Trophoblast cell (in vitro differentiated cells and primary cell): ENCODE results near the gene ERP44.
"Not testable (repeated sequence)": the region's sequence is repeated elsewhere in the genome, so short reads cannot be mapped to it uniquely, and the experiment has no call there.

Source experiments
- DNase-seq, 2 donors: peaks; one replicate each; pipeline ENCODE4 v3.0.0-alpha.2; 2016
- H2AFZ ChIP-seq: 2 replicates; pipeline ENCODE4 v1.6.1; 2013; ENCODE audit warnings: low read length, moderate library complexity, mild to moderate bottlenecking; ENCODE audit not compliant: insufficient read depth, poor library complexity
- H2AK5ac ChIP-seq: 2 replicates; pipeline ENCODE4 v1.6.1; 2013; ENCODE audit warnings: mild to moderate bottlenecking, low read length
- H2BK120ac ChIP-seq: 2 replicates; pipeline ENCODE4 v1.6.1; 2013; ENCODE audit warnings: low read length, mild to moderate bottlenecking, moderate library complexity; ENCODE audit not compliant: insufficient read depth, poor library complexity
- H2BK12ac ChIP-seq: 2 replicates; pipeline ENCODE4 v1.6.1; 2013; ENCODE audit warnings: mild to moderate bottlenecking, low read length, moderate library complexity
- H2BK5ac ChIP-seq: 2 replicates; pipeline ENCODE4 v1.6.1; 2013; ENCODE audit warnings: low read length, low read depth, moderate library complexity, mild to moderate bottlenecking; ENCODE audit not compliant: poor library complexity
- H3K14ac ChIP-seq: 2 replicates; pipeline ENCODE4 v1.6.1; 2013; ENCODE audit warnings: mild to moderate bottlenecking, low read length
- H3K18ac ChIP-seq: 2 replicates; pipeline ENCODE4 v1.6.1; 2013; ENCODE audit warnings: mild to moderate bottlenecking, low read length
- H3K23ac ChIP-seq: 2 replicates; pipeline ENCODE4 v1.6.1; 2013; ENCODE audit warnings: low read length
- H3K27ac ChIP-seq: 2 replicates; pipeline ENCODE4 v1.5.1; 2013; ENCODE audit warnings: low read depth, mild to moderate bottlenecking, inconsistent platforms, low read length, moderate library complexity
- H3K27me3 ChIP-seq: 2 replicates; pipeline ENCODE4 v1.6.1; 2013; ENCODE audit warnings: inconsistent platforms, mild to moderate bottlenecking, low read length, moderate library complexity; ENCODE audit not compliant: insufficient read depth
- H3K36me3 ChIP-seq, 2 experiments: 1 replicate in 1 of 2; 2 replicates in 1 of 2; pipeline ENCODE4 v1.6.1; 2013; ENCODE audit warnings: low read length in 2 of 2, mild to moderate bottlenecking in 2 of 2, moderate library complexity in 1 of 2; ENCODE audit not compliant: insufficient read depth in 2 of 2, control insufficient read depth in 1 of 2
- H3K4ac ChIP-seq: 2 replicates; pipeline ENCODE4 v1.6.1; 2013; ENCODE audit warnings: low read depth, mild to moderate bottlenecking, low read length, moderate library complexity
- H3K4me1 ChIP-seq, 2 experiments: 1 replicate in 1 of 2; 2 replicates in 1 of 2; pipeline ENCODE4 v1.6.1; 2013; ENCODE audit warnings: low read length in 2 of 2, mild to moderate bottlenecking in 2 of 2, moderate library complexity in 1 of 2; ENCODE audit not compliant: insufficient read depth in 2 of 2, control insufficient read depth in 1 of 2
- H3K4me2 ChIP-seq: 2 replicates; pipeline ENCODE4 v1.6.1; 2013; ENCODE audit warnings: inconsistent platforms, mild to moderate bottlenecking, low read length, moderate library complexity
- H3K4me3 ChIP-seq: 2 replicates; pipeline ENCODE4 v1.5.1; 2013; ENCODE audit warnings: mild to moderate bottlenecking, low read depth, low read length, inconsistent platforms
- H3K79me1 ChIP-seq: one replicate; pipeline ENCODE4 v1.6.1; 2013; ENCODE audit warnings: low read length
- H3K79me2 ChIP-seq: 2 replicates; pipeline ENCODE4 v1.6.1; 2013; ENCODE audit warnings: low read length, mild to moderate bottlenecking; ENCODE audit not compliant: control insufficient read depth, insufficient read depth, poor library complexity
- H3K9ac ChIP-seq: 2 replicates; pipeline ENCODE4 v1.6.1; 2013; ENCODE audit warnings: mild to moderate bottlenecking, low read length
- H3K9me3 ChIP-seq: 2 replicates; pipeline ENCODE4 v1.6.1; 2013; ENCODE audit warnings: low read depth, mild to moderate bottlenecking, control low read depth, inconsistent platforms, low read length; ENCODE audit not compliant: insufficient read depth
- H4K12ac ChIP-seq: 2 replicates; pipeline ENCODE4 v1.6.1; 2013; ENCODE audit warnings: low read depth, mild to moderate bottlenecking, low read length, moderate library complexity
- H4K8ac ChIP-seq: 2 replicates; pipeline ENCODE4 v1.6.1; 2013; ENCODE audit warnings: low read depth, mild to moderate bottlenecking, low read length, moderate library complexity
- H4K91ac ChIP-seq: one replicate; pipeline ENCODE4 v1.6.1; 2013; ENCODE audit warnings: low read depth, mild to moderate bottlenecking, low read length, moderate library complexity
- WGBS: extraction: QIAGEN DNeasy Blood & Tissue Kit; methylation state at CpG from one replicate; pipeline ENCODE4 v1.1.7; 2013; ENCODE audit warnings: missing lambda C conversion rate; ENCODE audit not compliant: insufficient read length, insufficient coverage; ENCODE audit errors: extremely low coverage; 5-methylcytosine and 5-hydroxymethylcytosine counted together

The ERP44 gene

DNA sequence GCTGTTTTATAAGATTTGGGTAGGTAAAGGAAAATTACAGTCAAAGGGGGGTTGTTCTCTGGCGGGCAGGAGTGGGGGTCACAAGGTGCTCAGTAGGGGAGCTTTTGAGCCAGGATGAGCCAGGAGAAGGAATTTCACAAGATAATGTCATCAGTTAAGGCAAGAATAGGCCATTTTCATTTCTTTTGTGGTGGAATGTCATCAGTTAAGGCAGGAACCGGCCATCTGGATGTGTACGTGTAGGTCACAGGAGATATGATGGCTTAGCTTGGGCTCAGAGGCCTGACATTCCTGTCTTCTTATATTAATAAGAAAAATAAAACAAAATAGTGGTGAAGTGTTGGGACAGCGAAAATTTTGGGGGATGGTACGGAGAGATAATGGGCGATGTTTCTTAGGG lies 41.5 kb upstream of the ERP44 start:
- H3K18ac ChIP-seq, H2BK120ac ChIP-seq, H3K9me3 ChIP-seq, H3K4me3 ChIP-seq, H4K12ac ChIP-seq, H3K4me1 ChIP-seq, H4K91ac ChIP-seq, DNase-seq, H3K36me3 ChIP-seq, H3K14ac ChIP-seq, H3K79me1 ChIP-seq, H3K9ac ChIP-seq, H2BK12ac ChIP-seq, H2BK5ac ChIP-seq, H2AK5ac ChIP-seq, H3K23ac ChIP-seq, H4K8ac ChIP-seq, H3K27ac ChIP-seq, H2AFZ ChIP-seq, H3K4me2 ChIP-seq, H3K4ac ChIP-seq, H3K27me3 ChIP-seq, H3K79me2 ChIP-seq: not testable (repeated sequence)
- WGBS: 100% methylated on average over 2 of the region's 6 CpGs

- H3K4me1 ChIP-seq, H3K4me3 ChIP-seq, H3K4me2 ChIP-seq, H3K36me3 ChIP-seq, H2BK12ac ChIP-seq, H2BK120ac ChIP-seq, H3K4ac ChIP-seq, H2AFZ ChIP-seq, H3K27me3 ChIP-seq, H3K9ac ChIP-seq, H4K12ac ChIP-seq, H4K91ac ChIP-seq, H3K27ac ChIP-seq, H2AK5ac ChIP-seq, H3K14ac ChIP-seq, H3K18ac ChIP-seq, H3K79me1 ChIP-seq, H4K8ac ChIP-seq, H3K79me2 ChIP-seq, H3K23ac ChIP-seq, H2BK5ac ChIP-seq, H3K9me3 ChIP-seq: not testable (repeated sequence)
- DNase-seq: peak in 1 of 2 donors; percentile 25
- WGBS: no CpG with 5 or more reads among the region's 5 CpGs
Measured at GRCh38 chr9:100136799-100137198, 38.0 kb upstream of the ERP44 start.

DNA sequence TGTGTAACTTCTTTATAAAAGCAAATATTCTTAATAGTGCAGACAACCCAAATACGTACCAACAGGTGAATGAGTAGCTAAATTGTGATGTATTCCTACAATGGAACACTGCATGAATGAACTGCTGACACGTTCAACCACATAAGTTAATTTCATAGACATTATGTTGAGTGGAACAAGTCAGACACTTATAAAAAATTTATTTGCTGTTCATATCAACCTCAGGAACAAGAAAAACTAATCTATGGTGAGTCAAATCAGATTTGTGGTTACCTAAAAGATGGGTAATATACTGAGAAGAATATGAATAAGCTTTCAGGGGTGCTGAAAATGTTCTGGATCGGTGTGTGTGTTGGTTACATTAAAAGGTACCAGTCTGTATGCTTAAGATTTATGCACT lies 35.9 kb upstream of the ERP44 start:
- Histone ChIP-seq H2BK120ac (no peak overlapping the region), H3K4ac (no peak overlapping the region), H4K91ac (no peak overlapping the region), H3K18ac (no peak overlapping the region), H3K36me3 (peaks cover 0 to 2% of the 10 kb centered on the region in 2 experiments), H3K27ac (no peak overlapping the region), H3K79me1 (no peaks in the 10 kb centered on the region), H3K14ac (no peak overlapping the region), H3K4me3 (no peak overlapping the region), H2AFZ (no peak overlapping the region), H3K9ac (no peak overlapping the region), H4K12ac (no peak overlapping the region), H3K79me2 (no peaks in the 10 kb centered on the region), H3K27me3 (no peaks in the 10 kb centered on the region), H2AK5ac (no peak overlapping the region), H3K4me1 (no peaks in the 10 kb centered on the region), H3K9me3 (no peaks in the 10 kb centered on the region), H4K8ac (no peak overlapping the region), H2BK12ac (no peak overlapping the region), H2BK5ac (no peak overlapping the region), H3K23ac (no peak overlapping the region), H3K4me2 (no peak overlapping the region)
- no CpG with 5 or more reads among the region's 3 CpGs for WGBS
- no peak for DNase-seq

- no peak overlapping the region for H2BK12ac ChIP-seq
- no peak overlapping the region for H3K4me2 ChIP-seq
- no peak overlapping the region for H4K8ac ChIP-seq
- no peak overlapping the region for H2AK5ac ChIP-seq
- no peak for DNase-seq
- WGBS: no CpG with 5 or more reads among the region's 3 CpGs
- no peaks in the 10 kb centered on the region for H3K79me1 ChIP-seq
- no peak overlapping the region for H4K12ac ChIP-seq
- H3K23ac ChIP-seq: no peak overlapping the region
- no peaks in the 10 kb centered on the region for H3K27me3 ChIP-seq
- no peak overlapping the region for H3K4ac ChIP-seq
- no peak overlapping the region for H3K14ac ChIP-seq
- no peak overlapping the region for H2AFZ ChIP-seq
- H2BK120ac ChIP-seq: no peak overlapping the region
- no peaks in the 10 kb centered on the region for H3K4me1 ChIP-seq
- no peaks in the 10 kb centered on the region for H3K79me2 ChIP-seq
- no peak overlapping the region for H3K4me3 ChIP-seq
- H3K18ac ChIP-seq: no peak overlapping the region
- no peaks in the 10 kb centered on the region for H3K9me3 ChIP-seq
- H4K91ac ChIP-seq: no peak overlapping the region
- no peak overlapping the region for H3K27ac ChIP-seq
- H3K9ac ChIP-seq: no peak overlapping the region
- H2BK5ac ChIP-seq: no peak overlapping the region
- peaks cover 0 to 2% of the 10 kb centered on the region in 2 experiments for H3K36me3 ChIP-seq
Measured at GRCh38 chr9:100131875-100132430, 33.2 kb upstream of the ERP44 start.
